ENCODE results near the gene SPATS2L. TPM values are rescaled to one million over a fixed set of nuclear protein-coding genes. Genes with fewer than 3 reads are reported as not detected.

SPATS2L gene
- total RNA-seq, 4 donors from 2014 or later, result 68.1 to 115 (median 94.9) TPM

DNA sequence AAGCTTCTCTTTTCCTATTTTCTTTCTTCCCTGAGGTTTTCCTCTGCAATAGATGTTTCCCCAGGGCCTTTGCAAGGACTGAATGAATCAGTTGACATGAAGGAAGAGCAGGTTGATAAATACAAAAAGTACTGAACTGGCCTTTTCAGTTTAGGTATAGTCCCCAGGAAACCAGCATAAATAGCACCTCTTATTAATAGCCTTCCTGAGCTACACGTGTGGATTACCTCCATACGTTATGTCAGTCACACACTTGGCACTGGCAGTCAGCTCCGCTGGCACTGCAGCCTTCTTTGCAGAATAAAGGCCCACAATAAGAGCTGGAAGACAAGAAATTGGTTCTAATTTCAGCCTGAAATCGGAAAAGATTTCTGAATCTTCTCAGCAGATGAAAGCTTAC, 142.7 kb downstream of the SPATS2L start:
- ATAC-seq (ENCODE audit: low FRiP score) (no peak), DNase-seq (ENCODE audit: low spot score) (no peak)
- TF ChIP-seq, protein P1, sequence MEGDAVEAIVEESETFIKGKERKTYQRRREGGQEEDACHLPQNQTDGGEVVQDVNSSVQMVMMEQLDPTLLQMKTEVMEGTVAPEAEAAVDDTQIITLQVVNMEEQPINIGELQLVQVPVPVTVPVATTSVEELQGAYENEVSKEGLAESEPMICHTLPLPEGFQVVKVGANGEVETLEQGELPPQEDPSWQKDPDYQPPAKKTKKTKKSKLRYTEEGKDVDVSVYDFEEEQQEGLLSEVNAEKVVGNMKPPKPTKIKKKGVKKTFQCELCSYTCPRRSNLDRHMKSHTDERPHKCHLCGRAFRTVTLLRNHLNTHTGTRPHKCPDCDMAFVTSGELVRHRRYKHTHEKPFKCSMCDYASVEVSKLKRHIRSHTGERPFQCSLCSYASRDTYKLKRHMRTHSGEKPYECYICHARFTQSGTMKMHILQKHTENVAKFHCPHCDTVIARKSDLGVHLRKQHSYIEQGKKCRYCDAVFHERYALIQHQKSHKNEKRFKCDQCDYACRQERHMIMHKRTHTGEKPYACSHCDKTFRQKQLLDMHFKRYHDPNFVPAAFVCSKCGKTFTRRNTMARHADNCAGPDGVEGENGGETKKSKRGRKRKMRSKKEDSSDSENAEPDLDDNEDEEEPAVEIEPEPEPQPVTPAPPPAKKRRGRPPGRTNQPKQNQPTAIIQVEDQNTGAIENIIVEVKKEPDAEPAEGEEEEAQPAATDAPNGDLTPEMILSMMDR (IDR thresholded peaks at IDR 0.05), result no peak

GRCh38 chr2:200450288-200450687, 143.8 kb downstream of the SPATS2L start:
- DNase-seq (ENCODE audit: low spot score) (no peak), ATAC-seq (ENCODE audit: low FRiP score) (no peak)
- TF ChIP-seq, protein P1 (IDR thresholded peaks at IDR 0.05), result no peak

DNA sequence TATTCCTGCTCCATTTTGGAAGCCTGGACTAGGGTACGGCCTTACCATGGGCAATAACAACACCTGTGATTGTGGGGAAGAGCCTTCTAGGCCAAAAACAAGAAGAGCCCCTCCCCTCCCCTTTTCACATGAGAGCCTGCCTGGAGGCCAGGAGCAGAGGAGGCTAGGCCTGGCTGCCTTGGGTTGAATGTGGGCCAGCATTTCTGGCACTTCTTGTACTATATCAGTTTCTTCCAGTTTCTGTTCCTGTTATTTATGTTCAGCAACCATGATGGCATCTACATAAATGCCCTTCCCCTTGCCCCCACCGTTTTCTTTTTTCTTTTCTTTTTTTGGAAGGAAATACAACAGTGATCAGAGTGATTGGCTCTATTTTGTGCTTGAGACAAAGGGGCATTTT, 145.0 kb downstream of the SPATS2L start:
- TF ChIP-seq, protein P1 (IDR thresholded peaks at IDR 0.05), result no peak
- no peak for DNase-seq (ENCODE audit: low spot score)
- ATAC-seq (ENCODE audit: low FRiP score), result no peak

- DNase-seq (ENCODE audit: low spot score) (no peak), ATAC-seq (ENCODE audit: low FRiP score) (no peak)
- TF ChIP-seq, protein P1 (IDR thresholded peaks at IDR 0.05), result no peak
These were observed 145.9 kb downstream of the SPATS2L start for GRCh38 chr2:200452377-200452776.

DNA sequence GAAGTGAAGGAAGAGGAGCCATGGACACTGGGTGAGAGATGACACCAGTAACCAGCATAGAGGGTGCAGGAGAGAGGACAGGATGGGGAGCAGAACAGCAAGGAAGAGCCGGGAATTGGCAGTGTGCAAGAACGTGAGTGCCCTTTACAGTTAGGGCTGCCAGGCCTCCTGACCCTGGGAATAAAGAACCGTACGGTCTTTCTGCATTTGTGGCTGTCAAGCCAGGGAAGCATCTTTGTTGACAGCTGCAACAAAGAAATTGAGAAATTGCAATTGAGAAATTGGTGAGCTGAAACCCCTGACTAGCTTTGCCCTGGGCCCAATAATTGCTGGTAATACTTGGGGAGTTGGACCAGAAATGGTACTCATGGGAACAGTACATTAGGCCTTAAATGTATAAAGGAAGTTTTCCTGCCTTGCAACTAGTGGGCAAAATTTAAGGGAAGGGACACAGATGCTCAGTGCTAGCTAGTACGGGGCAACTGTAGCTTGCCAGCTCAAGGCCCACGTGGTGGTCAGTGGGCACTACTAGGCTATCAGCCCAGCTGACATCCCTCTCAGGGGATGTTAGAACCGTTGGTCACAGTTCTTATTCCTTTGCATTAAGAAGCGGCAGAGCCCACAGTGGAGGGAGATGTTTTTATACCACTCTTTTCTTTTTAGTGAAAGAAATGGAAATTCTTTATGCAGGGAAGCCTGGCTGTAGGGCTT, 146.8 kb downstream of the SPATS2L start:
- DNase-seq (ENCODE audit: low spot score), result no peak
- TF ChIP-seq, protein P1 (IDR thresholded peaks at IDR 0.05), result no peak
- no peak for ATAC-seq (ENCODE audit: low FRiP score)

DNA sequence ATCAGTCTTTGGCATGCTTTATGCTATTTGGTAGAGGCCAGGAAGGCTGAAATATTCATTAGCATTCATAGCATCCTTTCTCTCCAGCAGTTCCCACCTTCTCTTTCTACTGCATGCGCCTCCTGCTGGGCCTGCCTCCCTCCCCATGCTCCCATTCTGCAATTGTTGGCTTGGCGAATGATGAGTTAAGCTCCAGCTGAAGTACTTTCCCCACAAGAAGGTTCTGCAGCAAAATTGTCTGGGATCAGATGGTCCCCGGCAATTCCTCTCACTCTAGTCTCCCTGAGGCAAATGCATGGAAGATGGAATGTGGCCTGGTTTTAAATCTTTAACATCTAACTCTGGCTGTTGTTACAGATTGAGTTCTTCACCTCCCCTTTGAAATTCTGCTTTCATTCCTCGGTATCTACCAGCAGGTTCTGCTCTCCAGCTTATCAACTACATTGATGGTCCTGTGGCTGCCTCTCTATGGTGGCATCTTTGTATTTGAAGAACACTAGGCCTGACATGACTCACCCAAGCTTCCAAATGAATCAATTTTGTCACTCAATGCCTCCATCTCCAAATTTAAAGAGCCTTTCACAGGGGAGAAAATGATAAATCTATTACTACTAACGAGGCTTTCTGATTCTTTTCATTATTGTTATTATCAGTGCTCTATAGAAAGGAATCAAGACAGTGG, 147.5 kb downstream of the SPATS2L start:
- DNase-seq (ENCODE audit: low spot score), result no peak
- no peak for ATAC-seq (ENCODE audit: low FRiP score)
- TF ChIP-seq, protein P1 (IDR thresholded peaks at IDR 0.05), result no peak
